K562 (cell line): ENCODE data around the gene ODAD4. TPM values are rescaled to one million over a fixed set of nuclear protein-coding genes. Genes with fewer than 3 reads are reported as not detected.
A peak's percentile ranks its signal among the peaks of the same experiment; 100 is the strongest.

ENCODE experiments used
- ATAC-seq: fragments of 200-7000 bp; cut with Tn5 transposase; 3 replicates; pipeline ENCODE4 v1.9.1; 2020; ENCODE audit warnings: moderate library complexity
- BruUV-seq: library from RNA; stranded (reverse); fragments of 400-500 nt; replicated peaks from 2 replicates; lab custom pipeline; 2021; lab: Mats Ljungman, UMichigan
- CTCF ChIA-PET: fragments of 300-600 bp; formaldehyde crosslinking; extraction: SDS; loops from one replicate; lab custom pipeline; 2021; ENCODE audit warnings: low intra/inter-chr PET ratio; lab: Yijun Ruan, JAX
- POLR2A ChIA-PET: fragments of 300-600, 350-650 bp; sonication (Branson Sonifier 250); formaldehyde crosslinking; extraction: SDS; loops from one replicate; lab custom pipeline; 2021; ENCODE audit warnings: antibody characterized with exemption, inconsistent platforms; lab: Yijun Ruan, JAX
- DNase-seq, 4 experiments: peaks; one replicate each; pipeline versions ENCODE4 v3.0.0 to v3.0.0-alpha.2; 2011 to 2018; ENCODE audit warnings: low spot score in 3 of 4, mixed read lengths in 3 of 4; ENCODE audit errors: extremely low read depth in 1 of 4
- FAIRE-seq: peaks from 2 replicates; lab custom pipeline; 2011; peaks lifted over from hg19 to GRCh38; lab: Jason Lieb, UNC
- H2AFZ ChIP-seq: 2 replicates; pipeline ENCODE4 v1.6.0; 2011; ENCODE audit warnings: low read depth, low read length, control low read depth, inconsistent platforms
- H3K27ac ChIP-seq: fragments of 200-600 bp; 3 replicates; pipeline ENCODE4 v1.8.0; 2011; ENCODE audit warnings: low read depth, mild to moderate bottlenecking, control low read depth, inconsistent platforms, low read length, moderate library complexity, mixed read lengths; ENCODE audit errors: extremely low read depth
- H3K27me3 ChIP-seq, 2 experiments: fragments of 300-600 bp in 1 of 2; 2 replicates in 1 of 2; 3 replicates in 1 of 2; pipeline versions ENCODE4 v1.6.0 to v1.8.0; 2011; ENCODE audit warnings: inconsistent platforms in 2 of 2, low read length in 2 of 2, mild to moderate bottlenecking in 1 of 2, mixed read lengths in 1 of 2, moderate library complexity in 1 of 2; ENCODE audit not compliant: control insufficient read depth in 2 of 2, insufficient read depth in 2 of 2
- H3K36me3 ChIP-seq: fragments of 300-600 bp; 3 replicates; pipeline ENCODE4 v1.8.0; 2011; ENCODE audit warnings: mild to moderate bottlenecking, low read length, inconsistent platforms; ENCODE audit not compliant: control insufficient read depth, insufficient read depth
- H3K4me1 ChIP-seq, 2 experiments: fragments of 200-600 bp in 1 of 2; replicated peaks in 1 of 2; 2 replicates in 1 of 2; 3 replicates in 1 of 2; pipeline versions ENCODE4 v1.5.1 to v1.8.0; 2011; ENCODE audit warnings: inconsistent platforms in 2 of 2, low read length in 2 of 2, mild to moderate bottlenecking in 1 of 2, mixed read lengths in 1 of 2, moderate library complexity in 1 of 2; ENCODE audit not compliant: control insufficient read depth in 2 of 2, insufficient read depth in 2 of 2
- H3K4me2 ChIP-seq: 2 replicates; pipeline ENCODE4 v1.6.1; 2011; ENCODE audit warnings: low read length, control low read depth, inconsistent platforms, mixed read lengths; ENCODE audit not compliant: insufficient read depth
- H3K4me3 ChIP-seq: fragments of 200-600 bp; sonication (generic), shearing (Covaris generic); 2 replicates; pipeline ENCODE4 v1.5.1; 2016; ENCODE audit warnings: control low read depth, inconsistent platforms
- H3K79me2 ChIP-seq: fragments of 200-600 bp; 3 replicates; pipeline ENCODE4 v1.8.0; 2011; ENCODE audit warnings: low read length, inconsistent platforms; ENCODE audit not compliant: control insufficient read depth, insufficient read depth
- H3K9ac ChIP-seq, 2 experiments: 2 replicates each; pipeline versions ENCODE4 v1.6.0 to v1.6.1; 2011; ENCODE audit warnings: low read depth in 2 of 2, low read length in 2 of 2, control low read depth in 1 of 2, inconsistent platforms in 1 of 2, mild to moderate bottlenecking in 1 of 2, mixed read lengths in 1 of 2; ENCODE audit not compliant: insufficient read depth in 1 of 2
- H3K9me1 ChIP-seq: one replicate; pipeline ENCODE4 v1.6.0; 2011; ENCODE audit warnings: inconsistent platforms, mild to moderate bottlenecking, low read length, moderate library complexity; ENCODE audit not compliant: control insufficient read depth, insufficient read depth
- H3K9me3 ChIP-seq: replicated peaks from 2 replicates; pipeline ENCODE4 v1.5.1; 2011; ENCODE audit warnings: low read depth, low read length, inconsistent platforms; ENCODE audit not compliant: control insufficient read depth, insufficient read depth
- H4K20me1 ChIP-seq: replicated peaks from 2 replicates; pipeline ENCODE4 v1.6.1; 2011; ENCODE audit warnings: low read length, inconsistent platforms, mixed read lengths; ENCODE audit not compliant: control insufficient read depth, insufficient read depth
- CBX8 ChIP-seq: fragments of 200-600 bp; sonication (generic); IDR thresholded peaks from 2 replicates; pipeline ENCODE4 v1.6.1; 2012; ENCODE audit warnings: borderline replicate concordance, mixed run types, low read depth, mild to moderate bottlenecking, moderate library complexity, mixed read lengths, low read length, control low read depth, inconsistent platforms; ENCODE audit not compliant: poor library complexity, severe bottlenecking; ENCODE audit errors: extremely low read depth
- CCNT2 ChIP-seq: IDR thresholded peaks from 2 replicates; pipeline ENCODE4 v1.6.1; 2011; ENCODE audit warnings: borderline replicate concordance, low read depth, mild to moderate bottlenecking, moderate library complexity, mixed read lengths, low read length; ENCODE audit not compliant: insufficient read length; ENCODE audit errors: extremely low read depth
- CGGBP1 ChIP-seq: fragments of 250-450 bp; sonication (Bioruptor Pico); IDR thresholded peaks from 2 replicates; pipeline ENCODE4 v1.9.0; 2021; ENCODE audit warnings: mild to moderate bottlenecking
- GTF2A2 ChIP-seq: IDR thresholded peaks from 2 replicates; pipeline ENCODE4 v1.6.1; 2016; ENCODE audit warnings: mild to moderate bottlenecking, missing genetic modification characterization, missing compliant biosample characterization
- NFIX ChIP-seq: fragments of 250-450 bp; sonication (Bioruptor Pico); IDR thresholded peaks from 2 replicates; pipeline ENCODE4 v1.4.0; 2020; ENCODE audit warnings: low read depth, mild to moderate bottlenecking, moderate library complexity
- POLR2A ChIP-seq: fragments of 450-650 bp; conservative IDR thresholded peaks from 2 replicates; pipeline ENCODE4 v1.6.1; 2016
- PRMT5 ChIP-seq: sonication (generic); formaldehyde crosslinking; IDR thresholded peaks from 2 replicates; pipeline ENCODE4 v1.5.0; 2020; ENCODE audit warnings: missing genetic modification reagents
- RBM22 ChIP-seq: fragments of 200-400 bp; formaldehyde crosslinking; IDR thresholded peaks from 2 replicates; pipeline ENCODE4 v1.6.1; 2018; ENCODE audit warnings: low read length, low read depth; ENCODE audit not compliant: poor library complexity, severe bottlenecking
- RBM25 ChIP-seq: fragments of 200-400 bp; formaldehyde crosslinking; IDR thresholded peaks from 2 replicates; pipeline ENCODE4 v1.6.1; 2018; ENCODE audit warnings: low read length, low read depth, moderate library complexity; ENCODE audit not compliant: severe bottlenecking
- SNIP1 ChIP-seq: fragments of 450-650 bp; IDR thresholded peaks from 2 replicates; pipeline ENCODE4 v1.7.1; 2017; ENCODE audit warnings: low read depth, mild to moderate bottlenecking
- SRSF7 ChIP-seq: fragments of 200-400 bp; formaldehyde crosslinking; optimal IDR thresholded peaks from 2 replicates; pipeline ENCODE3; 2017; ENCODE audit warnings: mild to moderate bottlenecking, low read depth, low read length
- TFAP4 ChIP-seq: sonication (generic); formaldehyde crosslinking; IDR thresholded peaks from 2 replicates; pipeline ENCODE4 v1.8.0; 2022; ENCODE audit warnings: missing genetic modification reagents, mild to moderate bottlenecking, moderate library complexity, borderline replicate concordance
- ZBTB11 ChIP-seq, 3 experiments: fragments of 200-800 bp in 1 of 3; fragments of 250-450 bp in 1 of 3; fragments of 450-650 bp in 1 of 3; sonication (Bioruptor Pico) in 1 of 3; sonication (Bioruptor generic) in 1 of 3; formaldehyde crosslinking in 1 of 3; IDR thresholded peaks; 2 replicates each; pipeline versions ENCODE4 v1.6.1 to v1.8.0; 2016 to 2022; ENCODE audit warnings: mild to moderate bottlenecking in 2 of 3, missing genetic modification characterization in 2 of 3, missing compliant biosample characterization in 1 of 3, moderate library complexity in 1 of 3
- ZFX ChIP-seq: sonication (generic); formaldehyde crosslinking; IDR thresholded peaks from 2 replicates; pipeline ENCODE4 v1.8.0; 2022; ENCODE audit warnings: mild to moderate bottlenecking, missing genetic modification reagents, moderate library complexity
- ZKSCAN3 ChIP-seq: fragments of 250-450 bp; sonication (Bioruptor Pico); IDR thresholded peaks from 2 replicates; pipeline ENCODE4 v1.4.0; 2020
- ZKSCAN8 ChIP-seq: fragments of 200-800 bp; sonication (Bioruptor generic); IDR thresholded peaks from 2 replicates; pipeline ENCODE4 v1.6.1; 2016; ENCODE audit warnings: missing genetic modification characterization, missing compliant biosample characterization
- WGBS: fragments of 100-300 bp; shearing (Covaris generic); methylation state at CpG from one replicate; pipeline ENCODE4 v1.1.6; 2016; ENCODE audit warnings: low coverage, mixed read lengths; ENCODE audit not compliant: insufficient coverage; ENCODE audit errors: missing lambda C conversion rate; 5-methylcytosine and 5-hydroxymethylcytosine counted together
- in situ Hi-C: fragments of 300-500 bp; cut with MboI; formaldehyde crosslinking; loops from 4 replicates; pipeline ENCODE4 v1.15.0; 2018; ENCODE audit warnings: inconsistent platforms, mixed read lengths
- intact Hi-C: fragments of 100-400 bp; cut with micrococcal nuclease; formaldehyde crosslinking; loops from 2 replicates; pipeline ENCODE4 v1.14.2; 2022
- polyA plus RNA-seq, 8 experiments: library from polyadenylated mRNA; depleted of rRNA in 4 of 8; stranded (reverse) in 5 of 8; unstranded in 3 of 8; fragments of >200 nt; fragmentation: Nextera tagmentation in 2 of 8; fragmentation: Illumina TruSeq in 1 of 8; extraction: Ambion mirVana in 2 of 8; extraction: Trizol in 1 of 8; gene quantifications; 2 replicates each; pipeline versions ENCODE4 v1.2.1 to v1.2.3, GENCODE V29; 2011 to 2014; ENCODE audit warnings: inconsistent platforms in 1 of 8, missing spikeins in 1 of 8
- total RNA-seq, 7 experiments: library from RNA; depleted of rRNA in 6 of 7; stranded (reverse); fragments of >200 nt in 6 of 7; fragmentation: Illumina TruSeq in 2 of 7; extraction: Trizol in 2 of 7; gene quantifications; 2 replicates each; pipeline versions ENCODE4 v1.2.1 to v1.2.3, GENCODE V29; 2011 to 2021; ENCODE audit warnings: low replicate concordance in 1 of 7

Gene ODAD4
- total and polyA plus RNA-seq, 9 of the 15 experiments (the other 6 are each of a cell fraction or from before 2014, with no cell fraction given), result 0.09 to 0.98 (median 0.51) TPM

GRCh38 chr17:41967141-41967920 lies 36.9 kb downstream of the ODAD4 start:
- H3K79me2 ChIP-seq, result peaks cover 16% of the 10 kb centered on the region
- 14% methylated on average over 15 of the region's 39 CpGs for WGBS
- H3K9me3 ChIP-seq, result no peaks in the 10 kb centered on the region; the same call in 1 of the 2 replicates
- H3K4me2 ChIP-seq, result peak overlapping the region; percentile 96
- H3K4me3 ChIP-seq, result peak overlapping the region; percentile 95
- intact Hi-C loops, result loop anchor here (5.0 kb wide), 1 partner anchor 60 kb away; no protein-coding TSS in a partner anchor
- DNase-seq (peak; percentile 46 to 76 (median 60)), FAIRE-seq (no peak), ATAC-seq (peak; percentile 24)
- in situ Hi-C loops, result no loop called here
- peak overlapping the region; percentile 83 for H3K27ac ChIP-seq
- peak overlapping the region; percentile 85 for H2AFZ ChIP-seq
- POLR2A ChIA-PET, result interaction anchor here (0.7 to 4.6 kb wide), 10 partner anchors 8 to 493 kb away, joined by 3 to 28 read pairs (median 4); partner anchors contain the start of genes ACLY, GHDC and ODAD4
- H3K27me3 ChIP-seq, result no peaks in the 10 kb centered on the region
- no peaks in the 10 kb centered on the region; the same call in 1 of the 2 replicates for H4K20me1 ChIP-seq
- peaks cover 10 to 37% of the 10 kb centered on the region in 2 experiments; a peak in 4 of 5 replicates for H3K4me1 ChIP-seq
- H3K36me3 ChIP-seq, result peaks cover 34% of the 10 kb centered on the region; the same call in 2 of the 3 replicates
- H3K9me1 ChIP-seq, result peaks cover 3% of the 10 kb centered on the region
- CTCF ChIA-PET, result no interaction called here
- no TSS peak for BruUV-seq
- H3K9ac ChIP-seq, result peak overlapping the region; percentile 88 to 93
- TF ChIP-seq SNIP1 (no peak), PRMT5 (CRISPR knock-in tag) (no peak), TFAP4 (CRISPR knock-in tag) (0 out of 2 replicates have a peak, but pooled peaks have one; percentile 1), RBM22 (peak; percentile 73), POLR2A (peak; percentile 10; the same call in 1 of the 2 replicates), ZBTB11 (CRISPR knock-in tag; IDR thresholded peaks at IDR 0.05) (no peak), CBX8 (no peak), ZKSCAN3 (CRISPR knock-in tag) (no peak), ZFX (0 out of 2 replicates have a peak, but pooled peaks have one; percentile 50), SRSF7 (no peak), CCNT2 (peak; percentile 13), CGGBP1 (CRISPR knock-in tag) (no peak), GTF2A2 (tag) (no peak), NFIX (no peak), RBM25 (peak; percentile 54), ZKSCAN8 (CRISPR knock-in tag) (no peak)
